ENCODE measurements around the gene MAEA. TPM values are rescaled to one million over a fixed set of nuclear protein-coding genes. Genes with fewer than 3 reads are reported as not detected.

MAEA gene
- total and polyA plus RNA-seq, 2 experiments from 2014 or later = 49.8 to 99.0 TPM

GRCh38 chr4:1381181-1381621 lies 91.5 kb downstream of the MAEA start:
- Histone ChIP-seq H2AFZ (no peak overlapping the region), H3K79me2 (replicated peaks; ENCODE audit: insufficient read depth) (no peaks in the 10 kb centered on the region), H3K4me2 (no peak overlapping the region), H3K27ac (ENCODE audit: low read depth) (no peak overlapping the region), H3K27me3 (ENCODE audit: insufficient read depth) (no peaks in the 10 kb centered on the region), H4K20me1 (replicated peaks; ENCODE audit: insufficient read depth) (no peaks in the 10 kb centered on the region), H3K36me3 (ENCODE audit: insufficient read depth) (no peaks in the 10 kb centered on the region), H3K9me2 (ENCODE audit: insufficient read depth) (no peaks in the 10 kb centered on the region), H3K4me3 (no peak overlapping the region), H3F3A (replicated peaks; ENCODE audit: low read depth) (no peaks in the 10 kb centered on the region), H3K4me1 (ENCODE audit: insufficient read depth) (no peaks in the 10 kb centered on the region)
- H3K4me1 Mint-ChIP-seq = no peaks in the 10 kb centered on the region
- H3K4me3 Mint-ChIP-seq = no peak overlapping the region
- H3K27me3 Mint-ChIP-seq (ENCODE audit: insufficient read depth, low read depth, poor library complexity) = peaks cover 2% of the 10 kb centered on the region
- no peaks in the 10 kb centered on the region for H3K9me3 Mint-ChIP-seq
- H3K36me3 Mint-ChIP-seq (ENCODE audit: low read depth) = no peaks in the 10 kb centered on the region
- H3K27ac Mint-ChIP-seq = no peak overlapping the region
- DNase-seq (ENCODE audit: low spot score) (no peak), ATAC-seq (no peak)
- TF ChIP-seq ZNF462 (CRISPR knock-in tag; IDR thresholded peaks at IDR 0.05) (no peak), CTCF (conservative IDR thresholded peaks at IDR 0.05; ENCODE audit: low read depth in 2 of 2) (peak in 1 of 2 experiments; percentile 51; a peak in 2 of 4 replicates), ETS1 (IDR thresholded peaks at IDR 0.05) (no peak), REST (IDR thresholded peaks at IDR 0.05; ENCODE audit: unreplicated experiment) (no peak), POLR2AphosphoS5 (IDR thresholded peaks at IDR 0.05; ENCODE audit: low read depth) (no peak), ZNF331 (CRISPR knock-in tag; IDR thresholded peaks at IDR 0.05; ENCODE audit: low read depth) (no peak), NANOG (IDR thresholded peaks at IDR 0.05; ENCODE audit: borderline replicate concordance) (no peak)
